HG03060 (cell line): ENCODE data around the gene SLC6A19.
"Not testable (repeated sequence)": the region's sequence is repeated elsewhere in the genome, so short reads cannot be mapped to it uniquely, and the experiment has no call there.

Experiments
- ATAC-seq: cut with Tn5 transposase; IDR thresholded peaks from one replicate; pipeline ENCODE4 v1.9.1; 2021; ENCODE audit warnings: low read depth, moderate number of reproducible peaks; ENCODE audit not compliant: unreplicated experiment

Gene SLC6A19

GRCh38 chr5:1201327-1202025 is at the start of gene SLC6A19:
Gene SLC6A19, plus strand, starts transcription at chr5:1201595. Its CDS starts 56 bp downstream, at chr5:1201651.
- no peak for ATAC-seq

- ATAC-seq: no peak
Observed at GRCh38 chr5:1152156-1152555, 49.2 kb upstream of the SLC6A19 start.

GRCh38 chr5:1152771-1153282 is 48.6 kb upstream of the SLC6A19 start:
- ATAC-seq: no peak

- no peak for ATAC-seq
Observed at GRCh38 chr5:1153428-1153827, 48.0 kb upstream of the SLC6A19 start.

GRCh38 chr5:1155191-1156032 is 46.0 kb upstream of the SLC6A19 start:
- no peak for ATAC-seq

GRCh38 chr5:1156033-1156753 is 45.2 kb upstream of the SLC6A19 start:
- ATAC-seq: no peak

- no peak for ATAC-seq
Observed at GRCh38 chr5:1156754-1157460, 44.5 kb upstream of the SLC6A19 start.

- not testable (repeated sequence) for ATAC-seq
Observed at GRCh38 chr5:1157461-1157986, 43.9 kb upstream of the SLC6A19 start.

- ATAC-seq: no peak
Observed at GRCh38 chr5:1158647-1159340, 42.6 kb upstream of the SLC6A19 start.

- no peak for ATAC-seq
Observed at GRCh38 chr5:1159341-1159675, 42.1 kb upstream of the SLC6A19 start.

- ATAC-seq: no peak
Observed at GRCh38 chr5:1159774-1160406, 41.5 kb upstream of the SLC6A19 start.

- ATAC-seq: no peak
Observed at GRCh38 chr5:1161108-1161832, 40.1 kb upstream of the SLC6A19 start.

- ATAC-seq: no peak
Observed at GRCh38 chr5:1161833-1162229, 39.6 kb upstream of the SLC6A19 start.

- no peak for ATAC-seq
Observed at GRCh38 chr5:1162276-1162675, 39.1 kb upstream of the SLC6A19 start.

GRCh38 chr5:1162751-1163150 is 38.6 kb upstream of the SLC6A19 start:
- ATAC-seq: no peak

GRCh38 chr5:1163366-1163765 is 38.0 kb upstream of the SLC6A19 start:
- ATAC-seq: no peak

GRCh38 chr5:1163879-1164278 is 37.5 kb upstream of the SLC6A19 start:
- ATAC-seq: no peak
